Muscle of arm (tissue), 12 donors: ENCODE results near the gene ZNF491. TPM values are rescaled to one million over a fixed set of nuclear protein-coding genes. Genes with fewer than 3 reads are reported as not detected.

Source experiments
- polyA plus RNA-seq, 12 donors: library from polyadenylated mRNA; unstranded; fragments of 120-200 nt; gene quantifications; one replicate each; pipeline ENCODE4 v1.2.1, GENCODE V29; 2013; ENCODE audit not compliant: insufficient read length in 12 of 12

The ZNF491 gene
- polyA plus RNA-seq, 12 donors, result 2.6 to 6.1 (median 4.0) TPM; not detected in 2

Other genes with a start within 250 kb of the ZNF491 start
- gene ELOF1, start 239.3 kb upstream of the ZNF491 start, polyA plus RNA-seq, result 10 to 100 TPM in 11 of 12 donors, not detected in 1; 24.0 to 54.6 (median 31.9) TPM
- gene ACP5, start 220.9 kb upstream of the ZNF491 start, polyA plus RNA-seq, result 1 to 10 TPM in 9 of 12 donors, under 1 TPM in 1, not detected in 2; 0.52 to 4.8 (median 1.7) TPM
- gene ZNF627, start 201.0 kb upstream of the ZNF491 start, polyA plus RNA-seq, result 10 to 100 TPM in 10 of 12 donors, 1 to 10 TPM in 1, not detected in 1; 5.1 to 18.6 (median 15.7) TPM
- 1 to 10 TPM in 10 of 12 donors, not detected in 2; 3.7 to 8.0 (median 5.4) TPM for gene ZNF823, start 59.6 kb upstream of the ZNF491 start, polyA plus RNA-seq
- gene ZNF441, start 31.5 kb upstream of the ZNF491 start, polyA plus RNA-seq, result 10 to 100 TPM in 3 of 12 donors, 1 to 10 TPM in 8, not detected in 1; 2.3 to 13.1 (median 7.6) TPM
- gene ZNF440, start 15.8 kb downstream of the ZNF491 start, polyA plus RNA-seq, result 10 to 100 TPM in 2 of 12 donors, 1 to 10 TPM in 9, not detected in 1; 3.8 to 14.2 (median 6.1) TPM
- 10 to 100 TPM in 1 of 12 donors, 1 to 10 TPM in 10, not detected in 1; 2.9 to 11.7 (median 5.5) TPM for gene ZNF439, start 50.2 kb downstream of the ZNF491 start, polyA plus RNA-seq
- 10 to 100 TPM in 1 of 12 donors, 1 to 10 TPM in 10, not detected in 1; 2.8 to 10.5 (median 3.9) TPM for gene ZNF69, start 89.3 kb downstream of the ZNF491 start, polyA plus RNA-seq
- gene ZNF700, start 126.6 kb downstream of the ZNF491 start, polyA plus RNA-seq, result 10 to 100 TPM in 4 of 12 donors, 1 to 10 TPM in 7, not detected in 1; 4.3 to 14.4 (median 8.1) TPM
- 1 to 10 TPM in 10 of 12 donors, not detected in 2; 1.2 to 4.2 (median 2.2) TPM for gene ZNF763, start 166.5 kb downstream of the ZNF491 start, polyA plus RNA-seq
- 1 to 10 TPM in 10 of 12 donors, not detected in 2; 2.9 to 7.7 (median 4.8) TPM for gene ZNF433, start 237.2 kb downstream of the ZNF491 start, polyA plus RNA-seq